Kidney epithelial cell (primary cell): Measurements from ENCODE around the gene FPGS. TPM values are rescaled to one million over a fixed set of nuclear protein-coding genes. Genes with fewer than 3 reads are reported as not detected.

Source experiments
- DNase-seq: peaks from one replicate; pipeline ENCODE4 v3.0.0-alpha.2; 2010; ENCODE audit warnings: low read depth
- H3K27me3 ChIP-seq: 2 replicates; pipeline ENCODE4 v1.6.0; 2011; ENCODE audit warnings: low read length; ENCODE audit not compliant: control insufficient read depth, insufficient read depth
- H3K36me3 ChIP-seq: 2 replicates; pipeline ENCODE4 v1.5.1; 2011; ENCODE audit warnings: low read length; ENCODE audit not compliant: control insufficient read depth, insufficient read depth
- H3K4me3 ChIP-seq: 2 replicates; pipeline ENCODE4 v1.5.1; 2011; ENCODE audit warnings: low read depth, mild to moderate bottlenecking, control low read depth, low read length
- total RNA-seq: library from RNA; depleted of rRNA; stranded (reverse); fragments of >200 nt; gene quantifications from 2 replicates; pipeline ENCODE4 v1.2.3, GENCODE V29; 2015
- TF ChIP-seq, protein P1 (sequence below): IDR thresholded peaks from 2 replicates; pipeline ENCODE4 v1.5.1; 2011; ENCODE audit warnings: mild to moderate bottlenecking, moderate library complexity, low read length, control low read depth, inconsistent platforms; ENCODE audit not compliant: insufficient read depth, poor library complexity, severe bottlenecking

FPGS gene
- total RNA-seq, 1 donor from 2014 or later: 92.5 TPM

DNA sequence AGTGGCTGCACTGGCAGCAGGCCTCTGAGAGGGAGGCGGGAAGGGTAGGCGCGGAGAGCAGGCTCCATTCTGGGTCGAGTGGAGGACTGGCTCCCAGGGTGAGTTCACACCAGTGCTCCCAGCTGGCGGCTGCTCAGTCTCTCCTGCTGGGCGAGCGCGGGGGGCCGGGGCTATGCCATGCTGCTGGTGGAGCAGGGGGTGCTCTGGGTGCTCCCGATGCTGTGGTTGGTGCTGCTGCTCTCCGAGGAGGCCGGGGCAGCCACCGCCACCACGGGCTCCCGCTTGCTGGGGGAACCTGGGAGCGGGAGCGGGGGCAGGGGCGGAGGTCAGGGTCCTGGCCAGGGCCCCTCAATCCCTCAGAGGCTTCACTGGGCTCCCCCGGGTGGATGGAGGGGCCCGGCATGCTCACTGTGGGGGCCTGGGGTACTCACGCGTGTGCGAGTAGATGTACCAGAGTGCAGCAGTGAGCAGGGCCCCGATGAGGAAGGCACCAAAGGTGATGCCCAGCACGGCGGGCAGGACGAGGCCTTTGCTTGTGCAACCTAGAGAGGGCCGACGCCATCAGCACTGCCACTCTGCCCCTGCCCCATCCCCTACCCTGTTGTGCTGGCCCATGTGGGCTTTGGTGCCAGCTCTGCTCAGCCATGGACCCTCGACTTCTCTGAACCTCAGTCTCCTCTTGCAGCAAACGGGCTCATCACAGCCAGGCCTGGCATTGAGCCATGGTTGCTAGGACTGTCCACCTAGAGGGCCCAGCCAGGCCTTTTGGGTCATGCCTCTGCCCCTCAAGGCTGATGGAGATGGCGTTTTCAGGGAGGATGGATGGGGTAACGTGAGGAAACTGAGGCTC, 13.1 kb downstream of the FPGS start:
- peaks cover 5% of the 10 kb centered on the region for H3K36me3 ChIP-seq
- no peaks in the 10 kb centered on the region for H3K27me3 ChIP-seq

DNA sequence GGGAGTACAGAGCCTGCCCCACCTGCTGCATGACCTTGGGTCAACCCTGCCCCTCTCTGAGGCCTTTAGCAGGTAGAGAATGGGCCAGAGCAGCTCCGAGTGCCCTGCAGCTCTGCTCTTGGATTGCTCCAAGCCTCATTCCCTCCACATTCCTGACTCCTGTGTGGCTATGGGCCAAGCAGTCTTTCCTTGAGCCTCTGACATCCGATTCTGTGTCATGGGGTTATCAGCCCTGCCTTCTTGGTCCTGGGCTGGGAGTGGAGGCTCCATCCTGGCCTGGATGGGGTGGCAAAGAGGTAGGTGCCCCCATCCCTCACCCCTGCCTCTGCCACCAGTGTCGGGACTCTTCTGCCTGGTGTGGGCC, 13.7 kb downstream of the FPGS start:
- Histone ChIP-seq H3K27me3 (no peaks in the 10 kb centered on the region), H3K4me3 (no peak overlapping the region), H3K36me3 (peaks cover 5% of the 10 kb centered on the region)
- no peak for DNase-seq
- TF ChIP-seq, protein P1, sequence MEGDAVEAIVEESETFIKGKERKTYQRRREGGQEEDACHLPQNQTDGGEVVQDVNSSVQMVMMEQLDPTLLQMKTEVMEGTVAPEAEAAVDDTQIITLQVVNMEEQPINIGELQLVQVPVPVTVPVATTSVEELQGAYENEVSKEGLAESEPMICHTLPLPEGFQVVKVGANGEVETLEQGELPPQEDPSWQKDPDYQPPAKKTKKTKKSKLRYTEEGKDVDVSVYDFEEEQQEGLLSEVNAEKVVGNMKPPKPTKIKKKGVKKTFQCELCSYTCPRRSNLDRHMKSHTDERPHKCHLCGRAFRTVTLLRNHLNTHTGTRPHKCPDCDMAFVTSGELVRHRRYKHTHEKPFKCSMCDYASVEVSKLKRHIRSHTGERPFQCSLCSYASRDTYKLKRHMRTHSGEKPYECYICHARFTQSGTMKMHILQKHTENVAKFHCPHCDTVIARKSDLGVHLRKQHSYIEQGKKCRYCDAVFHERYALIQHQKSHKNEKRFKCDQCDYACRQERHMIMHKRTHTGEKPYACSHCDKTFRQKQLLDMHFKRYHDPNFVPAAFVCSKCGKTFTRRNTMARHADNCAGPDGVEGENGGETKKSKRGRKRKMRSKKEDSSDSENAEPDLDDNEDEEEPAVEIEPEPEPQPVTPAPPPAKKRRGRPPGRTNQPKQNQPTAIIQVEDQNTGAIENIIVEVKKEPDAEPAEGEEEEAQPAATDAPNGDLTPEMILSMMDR: no peak

More for the DNA sequence above, 13.1 kb downstream of the FPGS start:
- TF ChIP-seq, protein P1: no peak
- no peak overlapping the region for H3K4me3 ChIP-seq
- DNase-seq: no peak

DNA sequence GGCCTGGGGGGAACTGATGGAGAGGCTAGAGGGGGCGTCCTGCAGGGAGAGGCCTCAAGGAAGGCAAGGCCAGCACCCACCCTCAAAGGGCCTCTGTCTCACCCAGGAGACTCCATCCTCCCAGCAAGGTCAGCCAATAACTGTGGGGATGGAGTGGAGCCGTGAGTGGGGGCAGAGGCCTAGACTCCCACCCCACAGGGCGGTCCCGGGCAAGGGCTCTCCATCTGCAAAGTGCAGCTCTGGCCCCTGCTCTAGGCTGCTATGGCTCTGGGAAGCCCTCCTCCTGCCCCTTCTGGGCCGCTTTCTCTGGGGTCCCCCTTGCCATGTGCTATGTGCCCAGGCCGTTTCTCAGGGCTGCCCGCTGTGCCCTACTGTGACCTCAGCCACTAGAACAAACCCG, 14.0 kb downstream of the FPGS start:
- no peak for DNase-seq
- Histone ChIP-seq H3K27me3 (no peaks in the 10 kb centered on the region), H3K36me3 (peaks cover 5% of the 10 kb centered on the region), H3K4me3 (no peak overlapping the region)
- TF ChIP-seq, protein P1: no peak

DNA sequence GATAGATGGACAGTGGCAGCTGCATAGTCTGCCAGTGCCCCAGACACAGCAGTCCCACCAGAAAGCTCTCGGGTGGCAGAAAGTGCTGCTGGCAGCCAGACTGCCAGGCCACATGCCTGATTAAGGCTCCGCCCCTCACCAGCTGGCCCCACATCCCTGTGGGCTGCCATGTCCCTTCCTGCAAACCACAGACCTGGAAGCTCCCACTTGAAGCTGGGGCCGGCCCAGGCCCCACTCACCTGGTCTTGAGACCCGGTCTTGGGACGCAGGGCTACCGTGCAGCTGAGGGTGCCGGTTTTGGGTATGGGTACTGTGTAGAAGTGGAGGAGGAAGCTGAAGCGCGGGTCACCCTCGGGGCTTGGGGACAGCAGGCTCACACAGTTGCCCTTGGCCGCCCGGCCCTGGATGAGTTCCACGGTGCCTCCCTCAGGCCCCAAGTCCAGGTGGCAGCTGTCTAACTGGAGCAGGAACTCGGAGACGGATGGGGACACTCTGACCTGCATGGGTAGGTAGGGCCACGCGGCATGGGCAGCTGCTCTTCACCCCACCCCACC, 15.3 kb downstream of the FPGS start:
- Histone ChIP-seq H3K27me3 (no peaks in the 10 kb centered on the region), H3K4me3 (no peak overlapping the region), H3K36me3 (peaks cover 3% of the 10 kb centered on the region)
- no peak for DNase-seq
- TF ChIP-seq, protein P1: no peak

DNA sequence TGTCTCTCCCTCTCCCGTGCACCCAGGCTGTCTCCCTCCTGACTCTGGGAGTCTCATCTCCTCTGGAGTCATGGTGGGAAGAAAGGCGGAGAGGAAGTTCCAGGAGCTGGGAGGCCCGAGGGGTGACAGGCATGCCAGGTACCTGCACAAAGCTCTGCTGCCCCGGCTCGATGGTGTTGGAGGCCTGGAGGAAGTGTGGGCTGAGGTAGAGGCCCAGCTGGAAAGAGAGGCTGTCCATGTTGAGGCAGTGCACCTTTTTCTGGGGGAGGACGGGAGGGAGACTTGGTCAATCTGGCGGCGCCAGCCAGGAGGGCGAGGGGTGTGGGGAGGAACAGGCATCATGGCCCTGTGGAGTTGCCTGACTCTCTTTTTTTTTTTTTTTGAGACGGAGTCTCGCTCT, 15.9 kb downstream of the FPGS start:
- TF ChIP-seq, protein P1: no peak
- H3K27me3 ChIP-seq: no peaks in the 10 kb centered on the region
- no peak overlapping the region for H3K4me3 ChIP-seq
- no peaks in the 10 kb centered on the region for H3K36me3 ChIP-seq
- DNase-seq: no peak
